GM23338 (cell line): Measurements from ENCODE around the gene KCNH5. TPM values are rescaled to one million over a fixed set of nuclear protein-coding genes. Genes with fewer than 3 reads are reported as not detected.
A peak's percentile ranks its signal among the peaks of the same experiment; 100 is the strongest.

ENCODE experiments used
- ATAC-seq: fragments of 200-7000 bp; cut with Tn5 transposase; 3 replicates; pipeline ENCODE4 v1.9.1; 2020
- DNase-seq: peaks from one replicate; pipeline ENCODE4 v3.0.0-alpha.2; 2015; ENCODE audit warnings: low spot score
- H2AFZ ChIP-seq: fragments of 200-600 bp; sonication (generic); 2 replicates; pipeline ENCODE4 v1.8.0; 2016; ENCODE audit warnings: antibody characterized with exemption, mild to moderate bottlenecking, moderate library complexity
- H3F3A ChIP-seq: fragments of 200-600 bp; sonication (generic); replicated peaks from 2 replicates; pipeline ENCODE4 v1.8.0; 2017; ENCODE audit warnings: antibody characterized with exemption, mixed run types, low read depth
- H3K27ac ChIP-seq: fragments of 200-600 bp; sonication (generic); 2 replicates; pipeline ENCODE4 v1.6.1; 2016; ENCODE audit warnings: low read depth
- H3K27me3 ChIP-seq: fragments of 200-600 bp; sonication (generic); 2 replicates; pipeline ENCODE4 v1.8.0; 2016; ENCODE audit warnings: mild to moderate bottlenecking, mixed run types, moderate library complexity; ENCODE audit not compliant: insufficient read depth
- H3K36me3 ChIP-seq: fragments of 200-600 bp; sonication (generic); 2 replicates; pipeline ENCODE4 v1.8.0; 2016; ENCODE audit warnings: mild to moderate bottlenecking; ENCODE audit not compliant: insufficient read depth
- H3K4me1 ChIP-seq: fragments of 200-600 bp; sonication (generic); 2 replicates; pipeline ENCODE4 v1.8.0; 2016; ENCODE audit warnings: mild to moderate bottlenecking, moderate library complexity; ENCODE audit not compliant: insufficient read depth
- H3K4me2 ChIP-seq: fragments of 200-600 bp; sonication (generic); 2 replicates; pipeline ENCODE4 v1.7.1; 2017; ENCODE audit warnings: mixed run types
- H3K4me3 ChIP-seq: fragments of 200-600 bp; sonication (generic); 2 replicates; pipeline ENCODE4 v1.6.1; 2016; ENCODE audit warnings: mixed run types
- H3K79me2 ChIP-seq: fragments of 200-600 bp; sonication (generic); replicated peaks from 2 replicates; pipeline ENCODE4 v1.8.0; 2017; ENCODE audit warnings: mild to moderate bottlenecking; ENCODE audit not compliant: insufficient read depth
- H3K9me2 ChIP-seq: fragments of 200-600 bp; sonication (generic); 2 replicates; pipeline ENCODE4 v1.8.0; 2017; ENCODE audit not compliant: insufficient read depth
- H4K20me1 ChIP-seq: fragments of 200-600 bp; sonication (generic); replicated peaks from 2 replicates; pipeline ENCODE4 v1.8.0; 2017; ENCODE audit warnings: mild to moderate bottlenecking; ENCODE audit not compliant: insufficient read depth
- H3K27ac Mint-ChIP-seq: 2 replicates; pipeline ENCODE4 v1.8.0; 2020; ENCODE audit warnings: inconsistent platforms, mild to moderate bottlenecking, moderate library complexity, mixed read lengths
- H3K27me3 Mint-ChIP-seq: 3 replicates; pipeline ENCODE4 v1.8.0; 2022; ENCODE audit warnings: low read depth, mild to moderate bottlenecking, moderate library complexity, mixed read lengths, inconsistent platforms; ENCODE audit not compliant: insufficient read depth, poor library complexity
- H3K36me3 Mint-ChIP-seq: 3 replicates; pipeline ENCODE4 v1.8.0; 2021; ENCODE audit warnings: low read depth, mild to moderate bottlenecking, inconsistent platforms, moderate library complexity, mixed read lengths
- H3K4me1 Mint-ChIP-seq: 3 replicates; pipeline ENCODE4 v1.8.0; 2020; ENCODE audit warnings: mild to moderate bottlenecking, inconsistent platforms, mixed read lengths
- H3K4me3 Mint-ChIP-seq: 3 replicates; pipeline ENCODE4 v1.8.0; 2021; ENCODE audit warnings: moderate library complexity, mild to moderate bottlenecking, inconsistent platforms, mixed read lengths
- H3K9me3 Mint-ChIP-seq: 3 replicates; pipeline ENCODE4 v1.8.0; 2020; ENCODE audit warnings: moderate library complexity, mild to moderate bottlenecking, inconsistent platforms, mixed read lengths
- ZNF114 ChIP-seq: fragments of 250-450 bp; sonication (Bioruptor Pico); IDR thresholded peaks from 2 replicates; pipeline ENCODE4 v1.5.0; 2020; ENCODE audit warnings: mild to moderate bottlenecking, moderate library complexity
- long read RNA-seq: library from polyadenylated mRNA; unstranded; transcript quantifications from one replicate; pipeline ENCODE4 v2.0.0, GENCODE V29; 2020; ENCODE audit not compliant: unreplicated experiment
- polyA plus RNA-seq: library from polyadenylated mRNA; unstranded; fragments of >200 nt; fragmentation: Nextera tagmentation; extraction: Ambion mirVana; gene quantifications from 2 replicates; pipeline ENCODE4 v1.2.1, GENCODE V29; 2016
- total RNA-seq: library from RNA; depleted of rRNA; stranded (reverse); fragments of >200 nt; shearing (Covaris generic); gene quantifications from 2 replicates; pipeline ENCODE4 v1.2.3, GENCODE V29; 2014; rRNA removed
- TF ChIP-seq, protein P1 (sequence below): IDR thresholded peaks from one replicate; pipeline ENCODE4 v1.6.1; 2018; ENCODE audit warnings: antibody characterized with exemption; ENCODE audit not compliant: unreplicated experiment
- TF ChIP-seq, protein P2 (sequence below), 2 experiments: fragments of 200-600 bp in 1 of 2; sonication (generic) in 1 of 2; conservative IDR thresholded peaks; 2 replicates each; pipeline versions ENCODE4 v1.5.1 to v1.6.1; 2016 to 2017; ENCODE audit warnings: antibody characterized with exemption in 2 of 2, low read depth in 2 of 2, mild to moderate bottlenecking in 2 of 2, moderate library complexity in 1 of 2

The KCNH5 gene
- total RNA-seq: 0.83 and 0.97 TPM in 2 replicates
- 0.30 and 0.71 TPM in 2 replicates for polyA plus RNA-seq
- long read RNA-seq: 0 reads

GRCh38 chr14:63045234-63045611, at the start of gene KCNH5:
Gene KCNH5, minus strand, starts transcription at chr14:63045458. Its CDS starts 272 bp downstream, at chr14:63045186.
- TF ChIP-seq, protein P1, sequence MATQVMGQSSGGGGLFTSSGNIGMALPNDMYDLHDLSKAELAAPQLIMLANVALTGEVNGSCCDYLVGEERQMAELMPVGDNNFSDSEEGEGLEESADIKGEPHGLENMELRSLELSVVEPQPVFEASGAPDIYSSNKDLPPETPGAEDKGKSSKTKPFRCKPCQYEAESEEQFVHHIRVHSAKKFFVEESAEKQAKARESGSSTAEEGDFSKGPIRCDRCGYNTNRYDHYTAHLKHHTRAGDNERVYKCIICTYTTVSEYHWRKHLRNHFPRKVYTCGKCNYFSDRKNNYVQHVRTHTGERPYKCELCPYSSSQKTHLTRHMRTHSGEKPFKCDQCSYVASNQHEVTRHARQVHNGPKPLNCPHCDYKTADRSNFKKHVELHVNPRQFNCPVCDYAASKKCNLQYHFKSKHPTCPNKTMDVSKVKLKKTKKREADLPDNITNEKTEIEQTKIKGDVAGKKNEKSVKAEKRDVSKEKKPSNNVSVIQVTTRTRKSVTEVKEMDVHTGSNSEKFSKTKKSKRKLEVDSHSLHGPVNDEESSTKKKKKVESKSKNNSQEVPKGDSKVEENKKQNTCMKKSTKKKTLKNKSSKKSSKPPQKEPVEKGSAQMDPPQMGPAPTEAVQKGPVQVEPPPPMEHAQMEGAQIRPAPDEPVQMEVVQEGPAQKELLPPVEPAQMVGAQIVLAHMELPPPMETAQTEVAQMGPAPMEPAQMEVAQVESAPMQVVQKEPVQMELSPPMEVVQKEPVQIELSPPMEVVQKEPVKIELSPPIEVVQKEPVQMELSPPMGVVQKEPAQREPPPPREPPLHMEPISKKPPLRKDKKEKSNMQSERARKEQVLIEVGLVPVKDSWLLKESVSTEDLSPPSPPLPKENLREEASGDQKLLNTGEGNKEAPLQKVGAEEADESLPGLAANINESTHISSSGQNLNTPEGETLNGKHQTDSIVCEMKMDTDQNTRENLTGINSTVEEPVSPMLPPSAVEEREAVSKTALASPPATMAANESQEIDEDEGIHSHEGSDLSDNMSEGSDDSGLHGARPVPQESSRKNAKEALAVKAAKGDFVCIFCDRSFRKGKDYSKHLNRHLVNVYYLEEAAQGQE: peak; percentile 12
- TF ChIP-seq ZNF114 (CRISPR knock-in tag): no peak
- peak within 1 kb of the TSS; percentile 93 for H2AFZ ChIP-seq
- H3K27ac ChIP-seq: no peak within 1 kb of the TSS

DNA sequence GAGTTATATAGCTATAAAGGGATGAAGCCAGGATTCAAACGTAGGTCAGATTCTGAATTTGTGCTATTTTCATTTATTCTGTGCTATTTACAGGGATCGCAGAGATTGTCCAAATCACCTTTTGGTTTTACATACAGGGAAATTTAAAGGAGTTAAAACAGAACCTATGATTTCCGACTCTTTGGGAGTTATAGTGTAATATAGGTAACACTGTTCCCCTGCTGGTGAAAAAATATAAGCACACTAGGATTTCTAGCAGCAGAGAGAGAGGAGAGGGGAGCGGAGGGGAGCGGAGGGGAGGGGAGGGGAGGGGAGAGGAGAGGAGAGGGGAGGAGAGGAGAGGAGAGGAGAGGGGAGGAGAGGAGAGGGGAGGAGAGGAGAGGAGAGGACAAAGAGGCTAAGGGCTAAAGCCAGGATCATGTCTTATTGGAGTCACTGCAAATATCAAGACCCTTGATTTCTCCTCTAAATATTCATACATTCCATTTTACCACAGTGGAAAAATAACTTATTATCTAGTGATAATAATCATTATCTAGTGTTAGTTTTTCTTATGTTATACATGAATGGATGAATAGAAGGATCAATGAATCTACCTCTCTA, 46.2 kb upstream of the KCNH5 start:
- Mint-ChIP-seq H3K9me3 (no peaks in the 10 kb centered on the region), H3K36me3 (no peaks in the 10 kb centered on the region), H3K27me3 (no peaks in the 10 kb centered on the region), H3K4me1 (no peaks in the 10 kb centered on the region; the same call in 2 of the 3 replicates), H3K4me3 (no peak overlapping the region), H3K27ac (no peak overlapping the region)
- Histone ChIP-seq H2AFZ (no peak overlapping the region), H3F3A (no peaks in the 10 kb centered on the region), H3K4me2 (no peak overlapping the region), H3K27me3 (no peaks in the 10 kb centered on the region), H3K27ac (no peak overlapping the region), H3K36me3 (no peaks in the 10 kb centered on the region), H4K20me1 (no peaks in the 10 kb centered on the region), H3K9me2 (no peaks in the 10 kb centered on the region), H3K79me2 (no peaks in the 10 kb centered on the region), H3K4me1 (no peaks in the 10 kb centered on the region), H3K4me3 (no peak overlapping the region)
- DNase-seq: peak; percentile 57
- TF ChIP-seq, protein P2, sequence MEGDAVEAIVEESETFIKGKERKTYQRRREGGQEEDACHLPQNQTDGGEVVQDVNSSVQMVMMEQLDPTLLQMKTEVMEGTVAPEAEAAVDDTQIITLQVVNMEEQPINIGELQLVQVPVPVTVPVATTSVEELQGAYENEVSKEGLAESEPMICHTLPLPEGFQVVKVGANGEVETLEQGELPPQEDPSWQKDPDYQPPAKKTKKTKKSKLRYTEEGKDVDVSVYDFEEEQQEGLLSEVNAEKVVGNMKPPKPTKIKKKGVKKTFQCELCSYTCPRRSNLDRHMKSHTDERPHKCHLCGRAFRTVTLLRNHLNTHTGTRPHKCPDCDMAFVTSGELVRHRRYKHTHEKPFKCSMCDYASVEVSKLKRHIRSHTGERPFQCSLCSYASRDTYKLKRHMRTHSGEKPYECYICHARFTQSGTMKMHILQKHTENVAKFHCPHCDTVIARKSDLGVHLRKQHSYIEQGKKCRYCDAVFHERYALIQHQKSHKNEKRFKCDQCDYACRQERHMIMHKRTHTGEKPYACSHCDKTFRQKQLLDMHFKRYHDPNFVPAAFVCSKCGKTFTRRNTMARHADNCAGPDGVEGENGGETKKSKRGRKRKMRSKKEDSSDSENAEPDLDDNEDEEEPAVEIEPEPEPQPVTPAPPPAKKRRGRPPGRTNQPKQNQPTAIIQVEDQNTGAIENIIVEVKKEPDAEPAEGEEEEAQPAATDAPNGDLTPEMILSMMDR (conservative IDR thresholded peaks at IDR 0.05; ENCODE audit: low read depth in 2 of 2): peak in 1 of 2 experiments; percentile 51; a peak in 3 of 4 replicates
- no peak for TF ChIP-seq ZNF114 (CRISPR knock-in tag)
- peak; percentile 61 for ATAC-seq

More at GRCh38 chr14:63045234-63045611, at the start of gene KCNH5:
- Mint-ChIP-seq H3K4me1 (peaks cover 36% of the 10 kb centered on the region), H3K27ac (no peak within 1 kb of the TSS), H3K9me3 (no peaks in the 10 kb centered on the region), H3K27me3 (peaks cover 19% of the 10 kb centered on the region), H3K4me3 (peak within 1 kb of the TSS; percentile 85), H3K36me3 (no peaks in the 10 kb centered on the region; the same call in 2 of the 3 replicates)
- peak; percentile 83 for DNase-seq
- Histone ChIP-seq H3K4me2 (peak within 1 kb of the TSS; percentile 88), H3K36me3 (no peaks in the 10 kb centered on the region), H3K79me2 (no peaks in the 10 kb centered on the region), H3K9me2 (no peaks in the 10 kb centered on the region), H4K20me1 (no peaks in the 10 kb centered on the region), H3K4me3 (peak within 1 kb of the TSS; percentile 79), H3K4me1 (peaks cover 25% of the 10 kb centered on the region), H3K27me3 (peaks cover 64% of the 10 kb centered on the region), H3F3A (no peaks in the 10 kb centered on the region)
- ATAC-seq: peak; percentile 87
